ENCODE data around the gene MAD1L1.

DNA sequence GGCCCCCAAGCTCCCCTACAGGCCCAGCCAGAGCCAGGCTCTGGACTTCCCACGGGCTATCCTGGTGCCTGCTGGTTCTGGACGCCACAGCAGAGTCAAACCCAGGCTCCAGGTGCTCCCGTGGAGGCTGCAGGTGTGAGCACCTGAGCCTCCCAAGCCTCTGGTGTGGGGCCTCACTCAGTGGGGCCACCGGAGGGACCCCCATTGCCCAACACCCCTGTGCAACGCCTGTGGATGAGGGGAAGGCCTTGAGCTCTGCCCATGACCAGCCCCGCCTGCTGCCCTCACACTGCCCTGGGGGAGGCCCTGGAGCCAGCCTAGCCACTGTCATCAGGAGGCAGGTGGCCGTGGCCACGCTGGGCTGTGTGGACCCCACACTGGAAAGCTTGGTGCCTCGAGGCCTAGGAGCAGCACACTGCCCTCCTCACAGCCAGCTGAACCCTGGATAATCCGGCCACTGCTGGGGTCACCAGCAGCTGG is 229.3 kb downstream of the MAD1L1 start:
- TF ChIP-seq, protein P1, sequence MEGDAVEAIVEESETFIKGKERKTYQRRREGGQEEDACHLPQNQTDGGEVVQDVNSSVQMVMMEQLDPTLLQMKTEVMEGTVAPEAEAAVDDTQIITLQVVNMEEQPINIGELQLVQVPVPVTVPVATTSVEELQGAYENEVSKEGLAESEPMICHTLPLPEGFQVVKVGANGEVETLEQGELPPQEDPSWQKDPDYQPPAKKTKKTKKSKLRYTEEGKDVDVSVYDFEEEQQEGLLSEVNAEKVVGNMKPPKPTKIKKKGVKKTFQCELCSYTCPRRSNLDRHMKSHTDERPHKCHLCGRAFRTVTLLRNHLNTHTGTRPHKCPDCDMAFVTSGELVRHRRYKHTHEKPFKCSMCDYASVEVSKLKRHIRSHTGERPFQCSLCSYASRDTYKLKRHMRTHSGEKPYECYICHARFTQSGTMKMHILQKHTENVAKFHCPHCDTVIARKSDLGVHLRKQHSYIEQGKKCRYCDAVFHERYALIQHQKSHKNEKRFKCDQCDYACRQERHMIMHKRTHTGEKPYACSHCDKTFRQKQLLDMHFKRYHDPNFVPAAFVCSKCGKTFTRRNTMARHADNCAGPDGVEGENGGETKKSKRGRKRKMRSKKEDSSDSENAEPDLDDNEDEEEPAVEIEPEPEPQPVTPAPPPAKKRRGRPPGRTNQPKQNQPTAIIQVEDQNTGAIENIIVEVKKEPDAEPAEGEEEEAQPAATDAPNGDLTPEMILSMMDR (IDR thresholded peaks at IDR 0.05): no peak
- TF ChIP-seq POLR2A (IDR thresholded peaks at IDR 0.05): no peak
